HG02852 (cell line): ENCODE measurements around the gene ST6GALNAC3.
A peak's percentile ranks its signal among the peaks of the same experiment; 100 is the strongest.
"Not testable (repeated sequence)": the region's sequence is repeated elsewhere in the genome, so short reads cannot be mapped to it uniquely, and the experiment has no call there.

ENCODE experiments used
- ATAC-seq: cut with Tn5 transposase; IDR thresholded peaks from one replicate; pipeline ENCODE4 v1.9.1; 2021; ENCODE audit warnings: mild to moderate bottlenecking, moderate library complexity; ENCODE audit not compliant: unreplicated experiment

ST6GALNAC3 gene

DNA sequence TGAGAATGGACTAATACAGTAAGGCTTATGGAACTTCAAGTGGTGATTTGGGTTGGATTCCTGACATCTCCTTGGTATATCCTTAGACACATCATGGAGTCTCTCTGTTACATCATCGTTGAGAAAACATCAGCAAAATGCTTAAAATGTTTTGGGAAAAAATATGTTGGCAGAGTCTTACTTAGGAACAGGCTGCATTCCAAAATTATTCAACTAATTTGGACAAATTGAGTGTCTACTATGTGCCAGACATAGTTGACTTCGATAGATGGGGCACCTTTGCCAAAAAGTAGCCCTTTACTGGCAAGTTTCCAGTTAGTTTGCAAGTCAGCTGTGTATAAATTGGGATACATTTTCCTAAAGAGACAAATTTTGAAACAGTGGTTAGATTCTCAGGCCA, 539.3 kb downstream of the ST6GALNAC3 start:
- ATAC-seq: no peak

DNA sequence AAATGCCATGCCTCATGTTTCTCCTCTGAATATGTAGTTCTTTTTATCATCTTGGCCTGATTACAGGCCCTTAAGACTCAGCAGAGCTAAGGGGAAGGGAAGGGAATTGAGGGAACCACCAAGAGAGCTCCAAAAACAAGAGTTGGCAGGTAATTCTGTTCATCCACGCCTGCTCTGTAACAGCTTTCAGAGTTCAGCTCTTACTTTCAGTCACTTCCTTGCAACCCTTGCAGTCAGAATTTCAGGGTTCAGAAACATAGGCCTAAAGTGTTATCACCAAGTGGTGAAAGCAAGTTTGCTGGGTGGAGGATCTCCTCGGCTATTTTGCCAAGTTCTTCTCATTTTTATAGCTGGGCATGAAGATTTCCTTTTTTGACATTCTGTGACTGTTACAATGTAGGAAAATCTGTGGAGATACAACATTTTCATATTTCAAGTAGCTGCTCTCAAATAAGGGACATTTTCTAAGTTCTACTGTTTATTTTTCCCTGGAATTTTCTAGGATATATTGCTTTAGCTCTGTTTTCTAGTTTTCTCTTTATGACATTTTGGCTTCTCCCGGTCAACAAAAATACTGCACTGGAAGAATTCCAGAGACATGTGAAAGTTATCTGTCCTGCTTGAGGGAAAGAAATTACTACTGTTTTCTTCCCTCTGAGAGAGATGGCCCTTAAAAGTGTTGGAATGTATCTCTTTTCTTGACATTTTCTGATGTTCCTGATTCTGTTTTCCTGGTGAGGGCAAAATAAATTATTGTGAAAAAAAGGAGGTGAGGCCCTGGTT, 540.9 kb downstream of the ST6GALNAC3 start:
- ATAC-seq: no peak

DNA sequence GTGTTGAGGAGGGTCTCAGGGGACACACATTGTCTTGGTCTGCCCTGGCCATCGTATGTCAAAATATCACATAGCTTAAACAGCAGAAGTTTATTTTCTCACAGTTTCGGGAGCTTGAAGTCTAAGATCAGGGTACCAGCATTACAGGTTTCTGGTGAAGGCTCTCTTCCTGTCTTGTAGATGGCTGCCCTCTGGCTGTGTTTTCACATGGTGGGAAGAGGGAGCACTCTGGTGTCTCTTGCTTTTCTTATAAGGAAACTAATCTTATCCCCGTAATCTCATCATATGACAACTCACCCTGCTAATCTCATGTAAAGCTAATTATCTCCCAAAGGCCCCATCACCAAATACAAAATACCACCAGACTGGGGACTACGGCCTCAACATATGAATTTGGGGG, 545.8 kb downstream of the ST6GALNAC3 start:
- no peak for ATAC-seq

DNA sequence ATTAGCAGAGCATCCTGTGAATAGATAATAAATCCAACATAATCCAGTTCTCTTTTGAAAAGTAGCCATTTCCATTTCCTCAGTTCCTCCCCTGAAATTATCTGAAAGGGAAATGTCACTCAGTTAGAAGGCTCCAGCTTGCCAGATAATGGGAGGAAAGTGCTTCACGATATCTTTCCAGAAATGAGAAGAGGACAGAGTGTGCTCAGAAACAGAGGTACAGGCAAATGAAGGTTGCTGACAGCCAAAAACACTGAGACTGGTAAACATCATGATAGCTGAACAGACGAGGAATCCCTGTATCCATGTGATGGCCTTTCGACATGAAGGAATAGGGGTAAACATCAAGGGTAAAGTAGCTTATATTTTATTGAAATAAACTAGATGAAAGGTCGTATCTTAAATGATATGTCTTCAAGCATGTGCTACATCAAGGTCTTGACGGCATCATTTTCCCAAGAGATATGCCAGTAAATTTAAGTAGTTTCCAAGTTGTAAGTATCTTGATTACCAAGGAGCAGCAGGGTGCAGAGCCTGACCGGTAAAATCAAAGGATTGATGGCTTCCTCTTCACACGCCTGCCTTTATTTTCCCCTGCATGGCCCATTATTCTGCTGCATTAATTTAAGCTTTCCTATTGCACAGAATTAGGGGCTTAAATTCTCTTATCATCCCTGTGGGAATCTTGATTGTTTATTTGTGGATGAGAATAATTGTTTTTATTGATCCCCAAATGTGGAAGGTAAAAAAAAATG, 548.4 kb downstream of the ST6GALNAC3 start:
- ATAC-seq: no peak

DNA sequence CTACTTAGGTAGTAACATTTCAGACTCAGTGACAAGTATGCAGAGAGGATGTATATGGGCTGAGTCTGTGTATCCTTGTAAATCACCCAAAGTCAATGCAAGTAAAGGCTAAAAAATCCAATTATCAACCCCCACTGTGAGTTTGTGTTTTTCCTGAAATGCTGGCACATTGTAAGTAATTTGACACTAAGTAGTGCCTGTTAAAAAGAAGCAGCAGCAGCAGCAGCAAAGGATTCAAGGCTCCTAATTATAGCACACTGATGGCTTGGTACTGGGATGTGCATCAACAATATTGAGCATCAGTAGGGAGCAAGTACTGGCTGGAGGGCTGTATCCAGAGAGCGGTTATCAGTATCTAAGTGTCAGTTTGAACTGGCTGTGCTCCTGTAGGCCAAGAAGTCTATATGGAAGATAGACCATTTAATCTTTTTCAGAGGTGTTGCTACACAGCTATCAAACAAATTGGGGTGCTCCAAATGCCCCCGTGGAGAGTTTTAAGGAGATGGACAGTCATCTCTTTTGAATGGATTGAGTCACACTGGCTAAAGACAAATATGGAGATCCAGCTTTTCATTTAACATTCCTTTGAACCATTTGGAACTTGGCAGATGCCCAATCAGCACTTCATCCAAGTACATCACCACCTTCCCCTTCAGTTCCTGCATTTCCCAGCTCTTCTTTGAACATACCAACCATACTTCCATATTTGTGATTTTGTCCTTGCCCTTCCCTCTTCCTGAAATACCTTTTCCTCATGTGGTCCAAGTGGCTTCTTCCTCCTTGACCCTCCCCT, 551.5 kb downstream of the ST6GALNAC3 start:
- ATAC-seq: no peak

DNA sequence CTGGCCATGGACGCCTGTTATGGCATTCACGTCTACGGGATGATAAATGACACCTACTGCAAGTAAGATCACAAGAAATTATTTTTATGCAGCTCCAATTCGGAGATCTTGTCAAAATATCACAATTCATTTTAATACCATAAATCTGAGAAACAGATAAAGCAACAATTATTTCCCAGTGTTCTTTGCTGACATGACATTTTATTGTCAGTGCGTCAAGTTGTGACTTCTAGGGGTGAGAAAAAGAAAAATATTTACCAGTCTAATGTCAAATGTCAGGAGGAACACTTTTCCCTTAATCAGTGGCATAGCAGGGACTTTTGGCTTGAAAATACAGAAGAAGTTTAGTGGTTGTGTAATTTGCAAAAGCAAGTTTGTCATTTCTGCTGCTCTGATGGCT, 553.0 kb downstream of the ST6GALNAC3 start:
- no peak for ATAC-seq

DNA sequence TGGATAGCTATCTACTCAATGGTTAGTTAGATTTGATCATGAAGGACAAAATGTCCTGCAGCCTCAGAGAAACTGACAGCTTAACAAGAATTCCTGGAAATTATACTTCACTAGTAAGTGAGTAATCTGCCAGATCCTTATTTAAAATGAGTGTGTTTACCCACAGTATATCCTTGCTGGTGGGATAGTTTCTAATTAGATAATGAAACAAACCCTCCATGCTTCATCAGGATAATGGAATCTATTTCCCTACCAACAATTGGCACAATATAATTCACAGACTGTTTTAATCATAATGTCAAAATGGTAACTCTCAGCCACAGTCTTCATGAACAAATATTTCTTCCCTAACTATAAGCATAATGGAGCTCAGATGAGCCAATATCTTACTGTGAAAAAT, 553.4 kb downstream of the ST6GALNAC3 start:
- ATAC-seq: no peak

DNA sequence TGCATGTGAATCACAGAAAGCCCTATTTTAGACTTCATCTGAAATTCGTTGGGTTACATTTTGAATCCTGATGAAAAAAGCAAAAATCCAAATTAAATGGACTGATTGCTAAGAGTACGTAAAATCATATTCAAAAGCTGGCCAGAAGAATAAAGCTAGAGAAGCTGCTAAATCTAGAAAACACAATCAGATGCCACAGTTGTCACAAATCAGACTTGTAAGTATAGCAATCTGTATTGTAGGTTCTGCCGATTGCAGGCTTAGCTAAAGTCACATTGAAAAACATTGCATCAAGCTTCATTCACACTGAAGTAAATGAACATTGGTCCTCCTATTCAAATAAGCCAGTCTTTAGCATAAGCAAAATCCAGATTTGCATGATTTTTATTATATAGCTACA, 557.6 kb downstream of the ST6GALNAC3 start:
- ATAC-seq: no peak

DNA sequence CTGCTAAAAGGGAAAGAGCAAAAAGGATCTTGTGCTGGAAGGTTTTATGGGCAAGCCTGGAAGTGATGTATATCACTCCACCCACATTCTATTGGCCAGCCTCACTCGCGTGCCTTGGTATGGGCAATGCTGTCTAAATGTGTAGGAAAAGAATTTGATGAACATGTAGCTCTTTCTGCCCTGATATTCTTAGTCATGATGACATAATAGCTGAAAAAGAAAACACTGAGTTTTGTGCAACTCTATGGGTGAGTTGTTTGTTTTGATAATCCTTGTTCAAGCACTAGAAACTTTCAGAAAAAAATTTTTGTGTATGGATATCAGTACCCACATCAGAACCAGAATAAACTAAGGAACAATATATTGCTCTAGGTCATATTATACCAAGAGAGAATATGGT, 561.2 kb downstream of the ST6GALNAC3 start:
- ATAC-seq: no peak

DNA sequence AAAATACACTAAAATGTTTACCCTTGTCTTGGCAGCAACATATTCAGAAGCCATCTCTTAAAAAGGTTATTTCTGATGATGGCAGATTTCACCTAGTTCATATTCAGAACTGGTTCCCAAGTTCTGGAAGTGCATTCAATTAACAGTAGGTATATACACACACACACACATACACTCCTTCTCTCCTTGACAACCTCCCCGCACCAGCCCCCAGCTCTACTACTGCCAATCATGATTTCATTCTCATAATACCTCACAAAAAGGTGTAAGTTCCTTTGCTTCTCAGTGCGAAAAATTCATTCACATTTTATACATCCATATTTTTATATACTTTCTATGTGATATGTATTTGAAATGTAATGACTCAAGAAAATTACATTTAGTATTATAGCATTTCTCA, 564.6 kb downstream of the ST6GALNAC3 start:
- no peak for ATAC-seq

DNA sequence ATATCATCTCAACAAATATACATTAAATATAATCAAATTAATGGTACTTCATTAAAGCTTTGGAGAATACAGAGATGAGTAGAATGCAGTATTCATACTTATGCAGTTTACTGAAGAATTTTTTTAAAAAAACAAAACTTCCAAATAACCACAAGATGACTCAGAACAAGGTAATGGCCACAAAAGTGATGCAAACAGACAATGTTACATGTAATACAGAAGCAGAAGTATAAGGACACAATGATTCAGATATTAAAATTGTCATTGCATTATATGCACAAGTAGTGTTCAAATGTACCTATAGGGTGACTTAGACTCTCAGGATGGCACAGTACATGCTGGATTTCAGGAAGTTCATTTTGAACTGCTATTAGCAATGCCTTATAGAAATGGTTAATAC, 565.5 kb downstream of the ST6GALNAC3 start:
- no peak for ATAC-seq

DNA sequence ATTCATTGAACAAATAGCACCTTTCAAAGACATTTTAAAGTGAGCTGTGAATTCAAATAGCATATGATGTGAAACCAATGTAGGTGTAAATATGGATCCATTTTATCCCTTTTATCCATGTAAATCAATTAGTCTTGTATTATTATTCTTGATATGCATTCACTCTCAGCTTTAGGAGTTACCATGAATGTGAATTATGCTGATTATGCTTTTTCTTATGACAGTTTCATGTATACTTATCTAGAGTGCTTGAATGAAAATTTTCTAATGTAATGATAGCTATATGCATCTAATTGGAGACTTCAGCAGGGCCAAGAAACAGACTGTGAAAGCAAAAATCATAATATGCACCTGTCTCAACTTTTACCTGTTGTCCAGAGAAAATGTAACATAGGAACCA, 566.2 kb downstream of the ST6GALNAC3 start:
- no peak for ATAC-seq

DNA sequence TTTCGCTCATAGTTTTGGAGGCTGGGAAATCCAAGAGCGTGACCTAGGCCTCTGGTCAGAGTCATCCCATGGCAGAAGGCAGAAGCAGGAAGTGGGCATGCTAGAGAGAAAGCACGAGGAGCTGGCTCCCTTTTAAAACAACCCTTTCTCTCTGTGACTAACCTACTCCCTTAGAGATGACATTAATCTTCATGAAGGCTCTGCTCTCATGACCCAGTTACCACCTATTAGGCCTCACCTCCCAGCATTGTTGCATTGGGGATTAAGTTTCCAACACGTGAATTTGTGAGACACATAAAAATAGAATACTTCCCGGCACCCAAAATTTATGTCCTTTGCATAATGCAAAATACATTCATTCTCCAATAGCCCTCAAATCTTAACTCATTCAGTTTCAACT, 569.6 kb downstream of the ST6GALNAC3 start:
- ATAC-seq: no peak

DNA sequence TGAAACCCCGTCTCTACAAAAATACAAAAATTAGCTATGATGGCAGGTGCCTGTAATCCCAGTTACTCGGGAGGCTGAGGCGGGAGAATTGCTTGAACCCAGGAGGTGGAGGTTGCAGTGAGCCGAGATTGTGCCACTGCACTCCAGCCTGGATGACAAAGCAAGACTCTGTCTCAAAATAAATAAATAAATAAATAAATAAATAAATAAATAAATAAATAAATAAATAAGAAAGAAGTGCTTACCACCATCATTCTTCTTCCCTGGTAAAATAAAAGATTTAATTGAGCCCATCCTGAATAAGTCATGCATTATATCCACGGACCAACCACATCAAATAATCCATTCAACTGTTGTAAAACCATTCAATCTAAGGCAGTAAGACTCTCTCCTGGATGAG, 578.3 kb downstream of the ST6GALNAC3 start:
- not testable (repeated sequence) for ATAC-seq

DNA sequence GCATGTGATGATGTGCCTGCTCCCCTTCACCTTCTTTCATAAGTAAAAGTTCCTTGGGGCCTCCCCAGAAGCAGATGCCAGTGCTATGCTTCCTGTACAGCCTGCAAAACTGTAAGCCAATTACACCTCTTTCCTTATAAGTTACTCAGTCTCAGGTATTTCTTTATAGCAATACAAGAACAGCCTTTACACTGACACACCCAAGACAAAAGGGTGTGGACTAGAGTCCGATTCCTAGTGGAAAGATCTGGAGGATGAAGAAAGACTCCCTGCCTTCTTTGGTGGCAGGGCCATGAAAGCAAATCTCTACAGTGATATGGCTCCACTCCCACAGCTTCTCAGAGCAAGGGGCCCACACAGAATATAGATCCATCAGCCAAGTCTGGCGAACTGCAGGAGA, 583.1 kb downstream of the ST6GALNAC3 start:
- ATAC-seq: no peak

DNA sequence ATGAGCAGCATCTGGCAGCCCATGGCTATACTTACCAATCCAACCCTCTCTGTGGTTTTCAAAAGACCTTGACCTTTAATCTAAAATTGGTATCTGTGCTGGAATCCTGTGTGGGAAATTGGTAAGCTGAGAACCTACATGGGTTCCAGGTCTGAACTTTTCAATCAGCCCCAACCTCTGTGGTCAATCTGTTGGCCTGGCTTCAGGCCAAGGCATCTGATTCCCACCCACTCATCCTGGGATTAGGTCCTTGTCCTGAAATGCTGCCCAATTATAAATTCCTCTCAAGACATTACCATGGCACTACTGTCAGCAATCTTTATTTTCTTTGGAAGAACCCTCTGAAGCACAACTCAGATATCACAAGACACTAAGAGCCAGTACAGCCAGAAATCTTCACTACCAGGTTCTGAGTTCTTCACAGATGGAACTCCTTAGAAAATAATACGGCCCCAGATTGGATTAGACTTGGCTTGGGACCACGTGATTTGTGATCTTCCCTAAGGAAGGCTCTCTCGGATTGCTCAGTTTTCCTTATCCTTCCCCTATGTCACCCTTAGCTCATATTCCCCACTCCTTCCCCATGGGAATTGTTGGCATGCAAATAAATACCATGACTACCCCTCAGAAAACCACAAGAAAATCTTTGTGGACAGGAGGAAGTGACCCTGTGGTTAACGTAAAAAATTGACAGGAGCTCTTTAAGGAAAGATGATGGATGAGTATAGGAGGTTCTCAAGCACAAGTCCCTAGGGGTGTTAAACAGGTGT, 584.8 kb downstream of the ST6GALNAC3 start:
- ATAC-seq: no peak

DNA sequence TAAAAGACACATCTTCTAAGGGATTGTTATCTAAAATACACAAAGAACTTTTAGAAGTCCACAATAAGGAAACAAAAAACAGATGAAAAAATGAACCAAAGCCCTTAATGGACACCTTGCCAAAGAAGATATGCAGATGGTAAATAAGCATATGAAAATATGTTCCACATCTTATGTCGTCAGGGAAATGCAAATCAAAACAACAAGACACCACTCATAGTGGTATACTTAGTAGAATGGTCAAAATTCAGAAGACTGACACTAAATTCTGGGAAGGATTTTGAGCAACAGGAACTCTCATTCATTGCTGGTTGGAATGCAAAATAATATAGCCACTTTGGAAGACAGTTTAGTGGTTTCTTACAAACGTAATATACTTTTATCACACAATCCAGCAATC, 587.0 kb downstream of the ST6GALNAC3 start:
- no peak for ATAC-seq

DNA sequence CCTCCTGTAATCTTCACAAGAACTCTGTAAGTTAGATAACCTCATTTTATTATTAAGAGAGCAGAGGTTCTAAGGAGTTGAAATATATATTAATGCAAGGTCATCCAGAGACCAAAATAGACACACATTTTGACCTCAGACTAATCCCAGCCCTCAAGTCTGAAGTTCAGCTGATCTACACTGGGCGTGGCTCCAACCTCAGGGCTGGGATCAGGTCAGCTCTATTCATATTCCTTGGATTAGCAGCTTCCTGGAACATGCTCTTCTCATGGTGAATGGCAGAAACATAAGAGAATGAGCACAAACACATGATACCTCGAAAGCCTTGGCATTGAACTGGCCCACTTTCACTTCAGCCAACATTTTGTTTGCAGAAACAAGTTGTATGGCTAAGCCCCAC, 592.0 kb downstream of the ST6GALNAC3 start:
- ATAC-seq: no peak

DNA sequence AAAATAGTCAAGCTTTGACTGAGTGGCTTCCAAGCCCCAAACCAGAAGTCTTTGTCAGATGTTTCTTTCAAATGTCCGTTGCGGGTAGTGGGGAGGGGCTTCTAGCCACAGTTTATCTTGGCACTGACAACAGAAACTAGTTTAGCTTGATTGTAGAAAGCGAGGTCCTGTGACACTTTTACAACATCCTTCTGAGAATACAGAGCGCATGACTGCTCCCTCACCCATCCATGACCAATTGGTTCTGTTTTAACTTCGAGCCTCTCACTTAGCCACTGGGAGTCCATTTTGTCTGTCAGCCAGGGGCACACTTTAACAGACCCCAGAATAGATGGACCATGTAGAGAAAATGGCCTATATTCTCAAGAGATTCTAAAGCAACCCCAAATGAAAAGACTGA, 593.5 kb downstream of the ST6GALNAC3 start:
- peak; percentile 90 for ATAC-seq

DNA sequence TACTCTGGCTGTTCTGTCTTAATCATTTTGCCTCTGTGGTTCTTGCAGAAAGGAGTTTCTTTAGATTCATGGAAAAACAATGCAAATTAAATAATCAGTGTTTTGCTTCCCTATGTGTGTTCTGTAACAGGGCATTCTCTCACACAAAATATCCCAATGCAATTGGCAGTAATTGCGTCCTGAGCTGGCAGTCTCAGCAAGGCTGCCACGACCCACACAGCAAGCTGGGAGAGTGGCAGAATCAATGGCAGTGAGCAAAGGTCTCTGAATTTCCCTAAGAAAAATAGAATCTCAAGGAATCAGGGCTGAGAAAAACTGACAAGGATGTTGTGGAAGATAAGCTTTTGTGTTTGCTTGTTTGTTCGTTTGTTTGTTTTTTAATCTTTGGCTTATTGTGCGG, 594.6 kb downstream of the ST6GALNAC3 start:
- ATAC-seq: no peak
